Trophoblast cell (in vitro differentiated cells and primary cell): ENCODE data around the gene SEZ6L.

ENCODE experiments used
- DNase-seq, 2 donors: peaks; one replicate each; pipeline ENCODE4 v3.0.0-alpha.2; 2016
- H2AFZ ChIP-seq: 2 replicates; pipeline ENCODE4 v1.6.1; 2013; ENCODE audit warnings: low read length, moderate library complexity, mild to moderate bottlenecking; ENCODE audit not compliant: insufficient read depth, poor library complexity
- H2AK5ac ChIP-seq: 2 replicates; pipeline ENCODE4 v1.6.1; 2013; ENCODE audit warnings: mild to moderate bottlenecking, low read length
- H2BK120ac ChIP-seq: 2 replicates; pipeline ENCODE4 v1.6.1; 2013; ENCODE audit warnings: low read length, mild to moderate bottlenecking, moderate library complexity; ENCODE audit not compliant: insufficient read depth, poor library complexity
- H2BK12ac ChIP-seq: 2 replicates; pipeline ENCODE4 v1.6.1; 2013; ENCODE audit warnings: mild to moderate bottlenecking, low read length, moderate library complexity
- H2BK5ac ChIP-seq: 2 replicates; pipeline ENCODE4 v1.6.1; 2013; ENCODE audit warnings: low read length, low read depth, moderate library complexity, mild to moderate bottlenecking; ENCODE audit not compliant: poor library complexity
- H3K14ac ChIP-seq: 2 replicates; pipeline ENCODE4 v1.6.1; 2013; ENCODE audit warnings: mild to moderate bottlenecking, low read length
- H3K18ac ChIP-seq: 2 replicates; pipeline ENCODE4 v1.6.1; 2013; ENCODE audit warnings: mild to moderate bottlenecking, low read length
- H3K23ac ChIP-seq: 2 replicates; pipeline ENCODE4 v1.6.1; 2013; ENCODE audit warnings: low read length
- H3K27ac ChIP-seq: 2 replicates; pipeline ENCODE4 v1.5.1; 2013; ENCODE audit warnings: low read depth, mild to moderate bottlenecking, inconsistent platforms, low read length, moderate library complexity
- H3K27me3 ChIP-seq: 2 replicates; pipeline ENCODE4 v1.6.1; 2013; ENCODE audit warnings: inconsistent platforms, mild to moderate bottlenecking, low read length, moderate library complexity; ENCODE audit not compliant: insufficient read depth
- H3K36me3 ChIP-seq, 2 experiments: 1 replicate in 1 of 2; 2 replicates in 1 of 2; pipeline ENCODE4 v1.6.1; 2013; ENCODE audit warnings: low read length in 2 of 2, mild to moderate bottlenecking in 2 of 2, moderate library complexity in 1 of 2; ENCODE audit not compliant: insufficient read depth in 2 of 2, control insufficient read depth in 1 of 2
- H3K4ac ChIP-seq: 2 replicates; pipeline ENCODE4 v1.6.1; 2013; ENCODE audit warnings: low read depth, mild to moderate bottlenecking, low read length, moderate library complexity
- H3K4me1 ChIP-seq, 2 experiments: 1 replicate in 1 of 2; 2 replicates in 1 of 2; pipeline ENCODE4 v1.6.1; 2013; ENCODE audit warnings: low read length in 2 of 2, mild to moderate bottlenecking in 2 of 2, moderate library complexity in 1 of 2; ENCODE audit not compliant: insufficient read depth in 2 of 2, control insufficient read depth in 1 of 2
- H3K4me2 ChIP-seq: 2 replicates; pipeline ENCODE4 v1.6.1; 2013; ENCODE audit warnings: inconsistent platforms, mild to moderate bottlenecking, low read length, moderate library complexity
- H3K4me3 ChIP-seq: 2 replicates; pipeline ENCODE4 v1.5.1; 2013; ENCODE audit warnings: mild to moderate bottlenecking, low read depth, low read length, inconsistent platforms
- H3K79me1 ChIP-seq: one replicate; pipeline ENCODE4 v1.6.1; 2013; ENCODE audit warnings: low read length
- H3K79me2 ChIP-seq: 2 replicates; pipeline ENCODE4 v1.6.1; 2013; ENCODE audit warnings: low read length, mild to moderate bottlenecking; ENCODE audit not compliant: control insufficient read depth, insufficient read depth, poor library complexity
- H3K9ac ChIP-seq: 2 replicates; pipeline ENCODE4 v1.6.1; 2013; ENCODE audit warnings: mild to moderate bottlenecking, low read length
- H3K9me3 ChIP-seq: 2 replicates; pipeline ENCODE4 v1.6.1; 2013; ENCODE audit warnings: low read depth, mild to moderate bottlenecking, control low read depth, inconsistent platforms, low read length; ENCODE audit not compliant: insufficient read depth
- H4K12ac ChIP-seq: 2 replicates; pipeline ENCODE4 v1.6.1; 2013; ENCODE audit warnings: low read depth, mild to moderate bottlenecking, low read length, moderate library complexity
- H4K8ac ChIP-seq: 2 replicates; pipeline ENCODE4 v1.6.1; 2013; ENCODE audit warnings: low read depth, mild to moderate bottlenecking, low read length, moderate library complexity
- H4K91ac ChIP-seq: one replicate; pipeline ENCODE4 v1.6.1; 2013; ENCODE audit warnings: low read depth, mild to moderate bottlenecking, low read length, moderate library complexity
- whole genome bisulfite sequencing: extraction: QIAGEN DNeasy Blood & Tissue Kit; methylation state at CpG from one replicate; pipeline ENCODE4 v1.1.7; 2013; ENCODE audit warnings: missing lambda C conversion rate; ENCODE audit not compliant: insufficient read length, insufficient coverage; ENCODE audit errors: extremely low coverage; 5-methylcytosine and 5-hydroxymethylcytosine counted together

The SEZ6L gene

GRCh38 chr22:26168939-26169314 is 335 bp upstream of the SEZ6L start:
- no peak overlapping the region for H2AFZ ChIP-seq
- no peak overlapping the region for H3K27ac ChIP-seq

GRCh38 chr22:26170112-26170492 is 840 bp downstream of the SEZ6L start:
- Histone ChIP-seq H3K4me1 (peaks cover 6% of the 10 kb centered on the region in 2 experiments), H2BK120ac (no peak overlapping the region), H3K4ac (no peak overlapping the region), H3K4me3 (no peak overlapping the region), H3K27me3 (peaks cover 31% of the 10 kb centered on the region), H3K9ac (no peak overlapping the region), H4K12ac (no peak overlapping the region), H4K8ac (no peak overlapping the region), H2AFZ (no peak overlapping the region), H3K36me3 (no peaks in the 10 kb centered on the region), H2BK12ac (no peak overlapping the region), H2AK5ac (no peak overlapping the region), H3K18ac (no peak overlapping the region), H3K4me2 (peak overlapping the region; percentile 62), H3K79me1 (no peaks in the 10 kb centered on the region), H2BK5ac (no peak overlapping the region), H3K9me3 (peaks cover 4% of the 10 kb centered on the region), H3K14ac (no peak overlapping the region), H3K23ac (no peak overlapping the region), H3K79me2 (no peaks in the 10 kb centered on the region), H4K91ac (no peak overlapping the region), H3K27ac (no peak overlapping the region)
- DNase-seq, result no peak
- no CpG with 5 or more reads among the region's 11 CpGs for WGBS

More at GRCh38 chr22:26168939-26169314, 335 bp upstream of the SEZ6L start:
- no peak for DNase-seq
- Histone ChIP-seq H3K23ac (no peak overlapping the region), H3K4me2 (peak overlapping the region; percentile 62), H3K4me1 (peaks cover 6% of the 10 kb centered on the region in 2 experiments), H4K12ac (no peak overlapping the region), H3K4me3 (no peak overlapping the region), H2BK12ac (no peak overlapping the region), H3K27me3 (peaks cover 31% of the 10 kb centered on the region), H2AK5ac (no peak overlapping the region), H4K91ac (no peak overlapping the region), H3K36me3 (no peaks in the 10 kb centered on the region), H2BK120ac (no peak overlapping the region), H4K8ac (no peak overlapping the region), H3K9ac (no peak overlapping the region), H3K4ac (no peak overlapping the region), H3K79me2 (no peaks in the 10 kb centered on the region), H3K18ac (no peak overlapping the region), H3K79me1 (no peaks in the 10 kb centered on the region), H2BK5ac (no peak overlapping the region), H3K14ac (no peak overlapping the region), H3K9me3 (peaks cover 4% of the 10 kb centered on the region)
- no CpG with 5 or more reads among the region's 15 CpGs for WGBS

- H3K4me2 ChIP-seq, result no peak overlapping the region
- peaks cover 4% of the 10 kb centered on the region for H3K9me3 ChIP-seq
- no peaks in the 10 kb centered on the region for H3K79me2 ChIP-seq
- H3K23ac ChIP-seq, result no peak overlapping the region
- H4K8ac ChIP-seq, result no peak overlapping the region
- H4K91ac ChIP-seq, result no peak overlapping the region
- H2BK120ac ChIP-seq, result no peak overlapping the region
- no peak for DNase-seq
- H3K14ac ChIP-seq, result no peak overlapping the region
- H2AFZ ChIP-seq, result no peak overlapping the region
- no peak overlapping the region for H3K27ac ChIP-seq
- no peak overlapping the region for H3K4me3 ChIP-seq
- no peak overlapping the region for H3K4ac ChIP-seq
- WGBS, result no CpG with 5 or more reads among the region's 14 CpGs
- H3K4me1 ChIP-seq, result peaks cover 6% of the 10 kb centered on the region in 2 experiments
- no peak overlapping the region for H3K9ac ChIP-seq
- H3K27me3 ChIP-seq, result peaks cover 31% of the 10 kb centered on the region
- no peak overlapping the region for H4K12ac ChIP-seq
- no peaks in the 10 kb centered on the region for H3K79me1 ChIP-seq
- no peak overlapping the region for H2AK5ac ChIP-seq
- no peak overlapping the region for H2BK5ac ChIP-seq
- no peaks in the 10 kb centered on the region for H3K36me3 ChIP-seq
- H2BK12ac ChIP-seq, result no peak overlapping the region
- no peak overlapping the region for H3K18ac ChIP-seq
Observed at GRCh38 chr22:26170795-26171580, 1.7 kb downstream of the SEZ6L start.

- H2AFZ ChIP-seq, result no peak overlapping the region
Observed at GRCh38 chr22:26172389-26172990, 3.2 kb downstream of the SEZ6L start.

More at GRCh38 chr22:26172389-26172990, 3.2 kb downstream of the SEZ6L start:
- WGBS, result no CpG with 5 or more reads among the region's 5 CpGs
- Histone ChIP-seq H4K12ac (no peak overlapping the region), H3K18ac (no peak overlapping the region), H3K79me1 (no peaks in the 10 kb centered on the region), H3K27ac (no peak overlapping the region), H2BK5ac (no peak overlapping the region), H3K14ac (no peak overlapping the region), H2AK5ac (no peak overlapping the region), H3K36me3 (no peaks in the 10 kb centered on the region), H3K4me1 (peaks cover 6% of the 10 kb centered on the region in 2 experiments), H3K27me3 (peaks cover 31% of the 10 kb centered on the region), H4K8ac (no peak overlapping the region), H4K91ac (no peak overlapping the region), H3K9ac (no peak overlapping the region), H3K79me2 (no peaks in the 10 kb centered on the region), H3K4me3 (no peak overlapping the region), H3K4me2 (no peak overlapping the region), H3K9me3 (peaks cover 4% of the 10 kb centered on the region), H3K4ac (no peak overlapping the region), H2BK12ac (no peak overlapping the region), H3K23ac (no peak overlapping the region), H2BK120ac (no peak overlapping the region)
- DNase-seq, result peak; percentile 37 to 68
